ENCODE measurements around the gene AP1M2.

The AP1M2 gene

GRCh38 chr19:10555610-10555973 lies 31.5 kb downstream of the AP1M2 start:
- Histone ChIP-seq H3K4me3 (ENCODE audit: low read depth, low read length) (no peak overlapping the region), H3K9me3 (ENCODE audit: control insufficient read depth, insufficient read depth, low read depth, low read length) (no peaks in the 10 kb centered on the region), H3K36me3 (ENCODE audit: control insufficient read depth in 2 of 2, insufficient read depth in 1 of 2, low read length in 2 of 2) (peaks cover 28 to 90% of the 10 kb centered on the region in 2 experiments; a peak in 2 of 3 replicates), H3K4me1 (ENCODE audit: control insufficient read depth, insufficient read depth, low read length) (no peaks in the 10 kb centered on the region), H3K27ac (ENCODE audit: extremely low read depth, low read depth, low read length) (no peak overlapping the region)
- TF ChIP-seq PRDM4 (tag by site-specific recombination; IDR thresholded peaks at IDR 0.05) (0 out of 2 replicates have a peak, but pooled peaks have one; percentile 32), ZNF548 (tag by site-specific recombination; IDR thresholded peaks at IDR 0.05) (no peak)
- TF ChIP-seq, protein P1, sequence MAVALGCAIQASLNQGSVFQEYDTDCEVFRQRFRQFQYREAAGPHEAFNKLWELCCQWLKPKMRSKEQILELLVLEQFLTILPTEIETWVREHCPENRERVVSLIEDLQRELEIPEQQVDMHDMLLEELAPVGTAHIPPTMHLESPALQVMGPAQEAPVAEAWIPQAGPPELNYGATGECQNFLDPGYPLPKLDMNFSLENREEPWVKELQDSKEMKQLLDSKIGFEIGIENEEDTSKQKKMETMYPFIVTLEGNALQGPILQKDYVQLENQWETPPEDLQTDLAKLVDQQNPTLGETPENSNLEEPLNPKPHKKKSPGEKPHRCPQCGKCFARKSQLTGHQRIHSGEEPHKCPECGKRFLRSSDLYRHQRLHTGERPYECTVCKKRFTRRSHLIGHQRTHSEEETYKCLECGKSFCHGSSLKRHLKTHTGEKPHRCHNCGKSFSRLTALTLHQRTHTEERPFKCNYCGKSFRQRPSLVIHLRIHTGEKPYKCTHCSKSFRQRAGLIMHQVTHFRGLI (tag by site-specific recombination; IDR thresholded peaks at IDR 0.05), result no peak
- ChIA-PET POLR2A (interaction anchor here (0.6 to 2.3 kb wide), 3 partner anchors 10 to 14 kb away, joined by 3 to 7 read pairs (median 3); partner anchors contain the start of genes CDKN2D and KRI1), CTCF (interaction anchor here (1.8 kb wide), 1 partner anchor 13 kb away, joined by 4 read pairs; no protein-coding TSS in a partner anchor)

GRCh38 chr19:10554760-10555609 lies 32.1 kb downstream of the AP1M2 start:
- Histone ChIP-seq H3K4me1 (ENCODE audit: control insufficient read depth, insufficient read depth, low read length) (no peaks in the 10 kb centered on the region), H3K9me3 (ENCODE audit: control insufficient read depth, insufficient read depth, low read depth, low read length) (no peaks in the 10 kb centered on the region), H3K36me3 (ENCODE audit: control insufficient read depth in 2 of 2, insufficient read depth in 1 of 2, low read length in 2 of 2) (peaks cover 31 to 90% of the 10 kb centered on the region in 2 experiments; a peak in 2 of 3 replicates), H3K27ac (ENCODE audit: extremely low read depth, low read depth, low read length) (no peak overlapping the region), H3K4me3 (ENCODE audit: low read depth, low read length) (no peak overlapping the region)
- TF ChIP-seq ZFHX2 (tag by site-specific recombination; conservative IDR thresholded peaks at IDR 0.05), result peak; percentile 27; the same call in 1 of the 2 replicates
- 0 out of 2 replicates have a peak, but pooled peaks have one; percentile 3 for TF ChIP-seq EGR2 (tag by site-specific recombination; IDR thresholded peaks at IDR 0.05; ENCODE audit: low read depth)
- TF ChIP-seq ZNF768 (tag by site-specific recombination; IDR thresholded peaks at IDR 0.05), result 0 out of 2 replicates have a peak, but pooled peaks have one; percentile 30
- TF ChIP-seq ZNF391 (tag by site-specific recombination; IDR thresholded peaks at IDR 0.05; ENCODE audit: borderline replicate concordance, low read depth), result no peak
- ChIA-PET POLR2A (interaction anchor here (1.4 to 2.3 kb wide), 2 partner anchors 11 to 13 kb away, joined by 3 to 7 read pairs; partner anchors contain the start of genes CDKN2D and KRI1), CTCF (interaction anchor here (0.6 to 1.8 kb wide), 6 partner anchors 9 to 75 kb away, joined by 3 to 4 read pairs (median 3); no protein-coding TSS in a partner anchor)

GRCh38 chr19:10553943-10554381 lies 33.1 kb downstream of the AP1M2 start:
- Histone ChIP-seq H3K36me3 (ENCODE audit: control insufficient read depth in 2 of 2, insufficient read depth in 1 of 2, low read length in 2 of 2) (peaks cover 31 to 89% of the 10 kb centered on the region in 2 experiments; a peak in 2 of 3 replicates), H3K9me3 (ENCODE audit: control insufficient read depth, insufficient read depth, low read depth, low read length) (no peaks in the 10 kb centered on the region), H3K27ac (ENCODE audit: extremely low read depth, low read depth, low read length) (no peak overlapping the region), H3K4me1 (ENCODE audit: control insufficient read depth, insufficient read depth, low read length) (no peaks in the 10 kb centered on the region), H3K4me3 (ENCODE audit: low read depth, low read length) (no peak overlapping the region)
- ChIA-PET CTCF (interaction anchor here (0.6 to 1.4 kb wide), 7 partner anchors 10 to 129 kb away, joined by 3 to 4 read pairs (median 3); no protein-coding TSS in a partner anchor), POLR2A (interaction anchor here (0.5 to 2.3 kb wide), 4 partner anchors 8 to 71 kb away, joined by 3 to 14 read pairs (median 6); partner anchors contain the start of genes ATG4D and CDKN2D)
- peak; percentile 68 for TF ChIP-seq SCRT2 (tag by site-specific recombination; IDR thresholded peaks at IDR 0.05)
- no peak for TF ChIP-seq ZNF843 (tag by site-specific recombination; IDR thresholded peaks at IDR 0.05)
- TF ChIP-seq ZIC2 (tag by site-specific recombination; IDR thresholded peaks at IDR 0.05), result peak; percentile 20; the same call in 1 of the 2 replicates
